GM12878 (cell line): ENCODE measurements around the gene ABL2. TPM values are rescaled to one million over a fixed set of nuclear protein-coding genes. Genes with fewer than 3 reads are reported as not detected.
"Not testable (repeated sequence)": the region's sequence is repeated elsewhere in the genome, so short reads cannot be mapped to it uniquely, and the experiment has no call there.

Experiments
- ATAC-seq: fragments of 200-7000 bp; cut with Tn5 transposase; 3 replicates; pipeline ENCODE4 v1.9.1; 2020; ENCODE audit warnings: mild to moderate bottlenecking, moderate library complexity
- BruUV-seq: library from RNA; stranded (reverse); fragments of 400-500 nt; replicated peaks from 2 replicates; lab custom pipeline; 2021; lab: Mats Ljungman, UMichigan
- CTCF ChIA-PET: fragments of 300-600 bp; sonication (Branson Sonifier 250); formaldehyde crosslinking; extraction: SDS; loops from one replicate; lab custom pipeline; 2021; ENCODE audit warnings: inconsistent platforms; lab: Yijun Ruan, JAX
- POLR2A ChIA-PET: fragments of 350-600 bp; formaldehyde crosslinking; extraction: SDS; loops from one replicate; lab custom pipeline; 2021; ENCODE audit warnings: inconsistent platforms; lab: Charles Lee
- RAD21 ChIA-PET: fragments of 300-600 bp; sonication (Branson Sonifier 250); formaldehyde crosslinking; loops from one replicate; lab custom pipeline; 2023; ENCODE audit warnings: antibody characterized with exemption; ENCODE audit not compliant: unreplicated experiment; lab: Charles Lee
- SMC1A ChIA-PET: fragments of 300-600 bp; sonication (Branson Sonifier 250); formaldehyde crosslinking; loops from one replicate; lab custom pipeline; 2023; ENCODE audit not compliant: unreplicated experiment, uncharacterized antibody; lab: Charles Lee
- DNase-seq: peaks from one replicate; pipeline ENCODE4 v3.0.0-alpha.2; 2011; ENCODE audit warnings: low read depth, low spot score
- FAIRE-seq: peaks from 3 replicates; lab custom pipeline; 2011; peaks lifted over from hg19 to GRCh38; lab: Jason Lieb, UNC
- H2AFZ ChIP-seq: 2 replicates; pipeline ENCODE4 v1.6.0; 2011; ENCODE audit warnings: low read depth, low read length, control low read depth; ENCODE audit not compliant: control insufficient read depth
- H3K27ac ChIP-seq: 2 replicates; pipeline ENCODE4 v1.5.1; 2011; ENCODE audit warnings: control low read depth; ENCODE audit not compliant: control insufficient read depth, insufficient read depth
- H3K27me3 ChIP-seq, 2 experiments: replicated peaks in 1 of 2; 2 replicates each; pipeline versions ENCODE4 v1.6.0 to v1.6.1; 2011; ENCODE audit warnings: low read length in 1 of 2; ENCODE audit not compliant: control insufficient read depth in 2 of 2, insufficient read depth in 2 of 2
- H3K36me3 ChIP-seq, 2 experiments: 2 replicates each; pipeline ENCODE4 v1.5.1; 2011; ENCODE audit warnings: low read length in 1 of 2; ENCODE audit not compliant: control insufficient read depth in 2 of 2, insufficient read depth in 2 of 2
- H3K4me1 ChIP-seq: 2 replicates; pipeline ENCODE4 v1.6.1; 2011; ENCODE audit warnings: mild to moderate bottlenecking, low read length, moderate library complexity, mixed read lengths; ENCODE audit not compliant: control insufficient read depth, insufficient read depth
- H3K4me2 ChIP-seq: 2 replicates; pipeline ENCODE4 v1.6.0; 2011; ENCODE audit warnings: control low read depth; ENCODE audit not compliant: control insufficient read depth, insufficient read depth
- H3K4me3 ChIP-seq: fragments of 200-600 bp; sonication (generic); 2 replicates; pipeline ENCODE4 v1.5.1; 2016
- H3K79me2 ChIP-seq: 2 replicates; pipeline ENCODE4 v1.6.0; 2011; ENCODE audit warnings: low read length; ENCODE audit not compliant: control insufficient read depth, insufficient read depth
- H3K9ac ChIP-seq: 2 replicates; pipeline ENCODE4 v1.8.0; 2011; ENCODE audit warnings: low read length, control low read depth, mixed read lengths; ENCODE audit not compliant: control insufficient read depth, insufficient read depth
- H3K9me3 ChIP-seq: replicated peaks from 3 replicates; pipeline ENCODE4 v1.5.1; 2011; ENCODE audit warnings: mild to moderate bottlenecking, low read length; ENCODE audit not compliant: control insufficient read depth, insufficient read depth
- H4K20me1 ChIP-seq: 2 replicates; pipeline ENCODE4 v1.6.0; 2011; ENCODE audit not compliant: control insufficient read depth, insufficient read depth
- POLR2AphosphoS2 ChIP-seq: IDR thresholded peaks from 2 replicates; pipeline ENCODE4 v1.6.1; 2011; ENCODE audit warnings: low read depth, mild to moderate bottlenecking, low read length, improper control_type of control experiment, moderate library complexity
- ZNF24 ChIP-seq: fragments of 450-650 bp; IDR thresholded peaks from 2 replicates; pipeline ENCODE4 v1.6.1; 2017; ENCODE audit warnings: antibody characterized with exemption, mild to moderate bottlenecking
- WGBS: methylation state at CpG from one replicate; pipeline ENCODE4 v1.1.6; 2016; ENCODE audit warnings: low lambda C conversion rate; ENCODE audit not compliant: insufficient replicate concordance, insufficient coverage; ENCODE audit errors: missing lambda C conversion rate; 5-methylcytosine and 5-hydroxymethylcytosine counted together
- in situ Hi-C: fragments of 300-500 bp; cut with MboI; formaldehyde crosslinking; loops from 9 replicates; pipeline ENCODE4 v1.14.3; 2018; ENCODE audit warnings: mixed read lengths
- intact Hi-C: fragments of 100-400 bp; cut with micrococcal nuclease; formaldehyde crosslinking; loops from one replicate; pipeline ENCODE4 v1.14.2; 2022; ENCODE audit not compliant: unreplicated experiment
- polyA plus RNA-seq, 11 experiments: library from polyadenylated mRNA; depleted of rRNA in 4 of 11; unstranded in 6 of 11; stranded (reverse) in 5 of 11; fragments of >200 nt; fragmentation: Nextera tagmentation in 4 of 11; fragmentation: Illumina TruSeq in 1 of 11; extraction: Ambion mirVana in 4 of 11; extraction: Trizol in 1 of 11; gene quantifications; 1 replicate in 1 of 11; 2 replicates in 10 of 11; pipeline versions ENCODE4 v1.2.1 to v1.2.3, GENCODE V29; 2011 to 2016; ENCODE audit warnings: inconsistent platforms in 2 of 11, missing spikeins in 2 of 11, low read depth in 1 of 11
- total RNA-seq, 4 experiments: library from RNA; depleted of rRNA in 3 of 4; stranded (reverse); fragments of >200 nt in 3 of 4; fragmentation: Illumina TruSeq in 1 of 4; extraction: Trizol in 1 of 4; gene quantifications; 2 replicates each; pipeline versions ENCODE4 v1.2.1 to v1.2.3, GENCODE V29; 2013 to 2021

Gene ABL2
- total and polyA plus RNA-seq, 10 of the 15 experiments (the other 5 are each of a cell fraction or from before 2014, with no cell fraction given): 0.57 to 9.4 (median 3.6) TPM

- no peak for DNase-seq
- H4K20me1 ChIP-seq: no peaks in the 10 kb centered on the region
- in situ Hi-C loops: no loop called here
- FAIRE-seq: no peak
- RAD21 ChIA-PET: no interaction called here
- POLR2A ChIA-PET: no interaction called here
- H3K79me2 ChIP-seq: no peaks in the 10 kb centered on the region; the same call in 1 of the 2 replicates
- H3K4me1 ChIP-seq: peaks cover 4% of the 10 kb centered on the region
- no peak overlapping the region for H2AFZ ChIP-seq
- no peaks in the 10 kb centered on the region; a peak in 1 of 4 replicates for H3K36me3 ChIP-seq
- no peak for ATAC-seq
- 68% methylated on average over 5 of the region's 5 CpGs for WGBS
- no peak overlapping the region for H3K9ac ChIP-seq
- TF ChIP-seq POLR2AphosphoS2 (no peak), ZNF24 (peak; percentile 61; the same call in 1 of the 2 replicates)
- no peaks in the 10 kb centered on the region for H3K9me3 ChIP-seq
- H3K4me2 ChIP-seq: no peak overlapping the region
- no peak overlapping the region for H3K27ac ChIP-seq
- H3K4me3 ChIP-seq: no peak overlapping the region
- SMC1A ChIA-PET: interaction anchor here (1.4 kb wide), 1 partner anchor 12 kb away, joined by 3 read pairs; the partner anchor contains the start of gene ABL2
- no peaks in the 10 kb centered on the region for H3K27me3 ChIP-seq
- intact Hi-C loops: no loop called here
- CTCF ChIA-PET: no interaction called here
- BruUV-seq: no TSS peak
These were observed 11.5 kb downstream of the ABL2 start for GRCh38 chr1:179217943-179218507.

GRCh38 chr1:179213317-179213716 lies 16.2 kb downstream of the ABL2 start:
- ChIA-PET POLR2A (interaction anchor here (1.1 kb wide), 1 partner anchor 60 kb away, joined by 3 read pairs; no protein-coding TSS in a partner anchor), SMC1A (interaction anchor here (0.6 to 2.1 kb wide), 2 partner anchors 11 to 610 kb away, joined by 3 to 6 read pairs; no protein-coding TSS in a partner anchor), RAD21 (interaction anchor here (0.6 kb wide), 1 partner anchor 52 kb away, joined by 4 read pairs; no protein-coding TSS in a partner anchor)
- H3K4me1 ChIP-seq, H3K79me2 ChIP-seq, H3K27ac ChIP-seq, BruUV-seq, H3K36me3 ChIP-seq, ATAC-seq, H4K20me1 ChIP-seq, H3K9me3 ChIP-seq, H3K27me3 ChIP-seq, H3K9ac ChIP-seq, CTCF ChIA-PET, H3K4me2 ChIP-seq, intact Hi-C loops, H3K4me3 ChIP-seq, FAIRE-seq, DNase-seq, H2AFZ ChIP-seq, in situ Hi-C loops: not testable (repeated sequence)
- WGBS: 92% methylated on average over 2 of the region's 3 CpGs
